ENCODE data around the gene NCOA7. TPM values are rescaled to one million over a fixed set of nuclear protein-coding genes. Genes with fewer than 3 reads are reported as not detected.

Gene NCOA7
- total and polyA plus RNA-seq, 9 of the 15 experiments (the other 6 are each of a cell fraction or from before 2014, with no cell fraction given), result 5.8 to 14.6 (median 9.3) TPM

- TF ChIP-seq NFE2 (IDR thresholded peaks at IDR 0.05; ENCODE audit: low read depth) (peak; percentile 96), SRSF3 (IDR thresholded peaks at IDR 0.05; ENCODE audit: insufficient read depth, low read length) (no peak), DMBX1 (CRISPR knock-in tag; IDR thresholded peaks at IDR 0.05; ENCODE audit: borderline replicate concordance) (no peak), POU5F1 (IDR thresholded peaks at IDR 0.05; ENCODE audit: borderline replicate concordance, low read depth, low read length, partially characterized antibody) (no peak), TCF7 (IDR thresholded peaks at IDR 0.05; ENCODE audit: borderline replicate concordance) (no peak), GTF2E2 (tag; IDR thresholded peaks at IDR 0.05) (no peak), ZMIZ1 (IDR thresholded peaks at IDR 0.05; ENCODE audit: low read depth in 2 of 2, low read length in 2 of 2) (no peak), CHD2 (IDR thresholded peaks at IDR 0.05; ENCODE audit: low read depth, low read length) (no peak), SMAD4 (CRISPR knock-in tag; conservative IDR thresholded peaks at IDR 0.05) (no peak), ZNF316 (IDR thresholded peaks at IDR 0.05) (peak; percentile 89), MAFK (IDR thresholded peaks at IDR 0.05; ENCODE audit: low read length) (peak; percentile 87; the same call in 1 of the 2 replicates), ZNF239 (CRISPR knock-in tag; IDR thresholded peaks at IDR 0.05) (no peak), ZNF324 (CRISPR knock-in tag; IDR thresholded peaks at IDR 0.05) (no peak), E2F3 (CRISPR knock-in tag; IDR thresholded peaks at IDR 0.05) (no peak), ZBTB9 (CRISPR knock-in tag; IDR thresholded peaks at IDR 0.05) (no peak), MAFF (IDR thresholded peaks at IDR 0.05; ENCODE audit: low read length) (peak; percentile 93), PURB (CRISPR knock-in tag; IDR thresholded peaks at IDR 0.05; ENCODE audit: low read depth) (no peak)
- TF ChIP-seq, protein P1, sequence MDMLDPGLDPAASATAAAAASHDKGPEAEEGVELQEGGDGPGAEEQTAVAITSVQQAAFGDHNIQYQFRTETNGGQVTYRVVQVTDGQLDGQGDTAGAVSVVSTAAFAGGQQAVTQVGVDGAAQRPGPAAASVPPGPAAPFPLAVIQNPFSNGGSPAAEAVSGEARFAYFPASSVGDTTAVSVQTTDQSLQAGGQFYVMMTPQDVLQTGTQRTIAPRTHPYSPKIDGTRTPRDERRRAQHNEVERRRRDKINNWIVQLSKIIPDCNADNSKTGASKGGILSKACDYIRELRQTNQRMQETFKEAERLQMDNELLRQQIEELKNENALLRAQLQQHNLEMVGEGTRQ (CRISPR knock-in tag; IDR thresholded peaks at IDR 0.05), result no peak
- TF ChIP-seq, protein P2, sequence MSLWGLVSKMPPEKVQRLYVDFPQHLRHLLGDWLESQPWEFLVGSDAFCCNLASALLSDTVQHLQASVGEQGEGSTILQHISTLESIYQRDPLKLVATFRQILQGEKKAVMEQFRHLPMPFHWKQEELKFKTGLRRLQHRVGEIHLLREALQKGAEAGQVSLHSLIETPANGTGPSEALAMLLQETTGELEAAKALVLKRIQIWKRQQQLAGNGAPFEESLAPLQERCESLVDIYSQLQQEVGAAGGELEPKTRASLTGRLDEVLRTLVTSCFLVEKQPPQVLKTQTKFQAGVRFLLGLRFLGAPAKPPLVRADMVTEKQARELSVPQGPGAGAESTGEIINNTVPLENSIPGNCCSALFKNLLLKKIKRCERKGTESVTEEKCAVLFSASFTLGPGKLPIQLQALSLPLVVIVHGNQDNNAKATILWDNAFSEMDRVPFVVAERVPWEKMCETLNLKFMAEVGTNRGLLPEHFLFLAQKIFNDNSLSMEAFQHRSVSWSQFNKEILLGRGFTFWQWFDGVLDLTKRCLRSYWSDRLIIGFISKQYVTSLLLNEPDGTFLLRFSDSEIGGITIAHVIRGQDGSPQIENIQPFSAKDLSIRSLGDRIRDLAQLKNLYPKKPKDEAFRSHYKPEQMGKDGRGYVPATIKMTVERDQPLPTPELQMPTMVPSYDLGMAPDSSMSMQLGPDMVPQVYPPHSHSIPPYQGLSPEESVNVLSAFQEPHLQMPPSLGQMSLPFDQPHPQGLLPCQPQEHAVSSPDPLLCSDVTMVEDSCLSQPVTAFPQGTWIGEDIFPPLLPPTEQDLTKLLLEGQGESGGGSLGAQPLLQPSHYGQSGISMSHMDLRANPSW (CRISPR knock-in tag; IDR thresholded peaks at IDR 0.05), result no peak
- TF ChIP-seq, protein P3, sequence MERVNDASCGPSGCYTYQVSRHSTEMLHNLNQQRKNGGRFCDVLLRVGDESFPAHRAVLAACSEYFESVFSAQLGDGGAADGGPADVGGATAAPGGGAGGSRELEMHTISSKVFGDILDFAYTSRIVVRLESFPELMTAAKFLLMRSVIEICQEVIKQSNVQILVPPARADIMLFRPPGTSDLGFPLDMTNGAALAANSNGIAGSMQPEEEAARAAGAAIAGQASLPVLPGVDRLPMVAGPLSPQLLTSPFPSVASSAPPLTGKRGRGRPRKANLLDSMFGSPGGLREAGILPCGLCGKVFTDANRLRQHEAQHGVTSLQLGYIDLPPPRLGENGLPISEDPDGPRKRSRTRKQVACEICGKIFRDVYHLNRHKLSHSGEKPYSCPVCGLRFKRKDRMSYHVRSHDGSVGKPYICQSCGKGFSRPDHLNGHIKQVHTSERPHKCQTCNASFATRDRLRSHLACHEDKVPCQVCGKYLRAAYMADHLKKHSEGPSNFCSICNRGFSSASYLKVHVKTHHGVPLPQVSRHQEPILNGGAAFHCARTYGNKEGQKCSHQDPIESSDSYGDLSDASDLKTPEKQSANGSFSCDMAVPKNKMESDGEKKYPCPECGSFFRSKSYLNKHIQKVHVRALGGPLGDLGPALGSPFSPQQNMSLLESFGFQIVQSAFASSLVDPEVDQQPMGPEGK (CRISPR knock-in tag; IDR thresholded peaks at IDR 0.05; ENCODE audit: borderline replicate concordance), result no peak
These were observed 52.8 kb downstream of the NCOA7 start (continued) for GRCh38 chr6:125843593-125843992.
